Activated CD4-positive, alpha-beta T cell treated with anti-CD3 and anti-CD28 coated beads, Interleukin-2, amount 10 ng/mL, durations not matched to agents 24 days and 14 days (primary cell): ENCODE measurements around the gene COX8C. TPM values are rescaled to one million over a fixed set of nuclear protein-coding genes. Genes with fewer than 3 reads are reported as not detected.
A peak's percentile ranks its signal among the peaks of the same experiment; 100 is the strongest.
"Not testable (repeated sequence)": the region's sequence is repeated elsewhere in the genome, so short reads cannot be mapped to it uniquely, and the experiment has no call there.

ENCODE experiments used
- DNase-seq: peaks from one replicate; pipeline ENCODE4 v3.0.0; 2022
- H3K27ac Mint-ChIP-seq: one replicate; pipeline ENCODE4 v1.8.0; 2022; ENCODE audit warnings: mild to moderate bottlenecking, mixed read lengths
- H3K27me3 Mint-ChIP-seq: one replicate; pipeline ENCODE4 v1.8.0; 2022; ENCODE audit warnings: mixed read lengths
- H3K36me3 Mint-ChIP-seq: one replicate; pipeline ENCODE4 v1.8.0; 2022; ENCODE audit warnings: low read depth, mild to moderate bottlenecking, mixed read lengths
- H3K4me1 Mint-ChIP-seq: one replicate; pipeline ENCODE4 v1.8.0; 2021; ENCODE audit warnings: mixed read lengths
- H3K4me3 Mint-ChIP-seq: one replicate; pipeline ENCODE4 v1.8.0; 2022; ENCODE audit warnings: mild to moderate bottlenecking, moderate library complexity, mixed read lengths
- H3K9me3 Mint-ChIP-seq: one replicate; pipeline ENCODE4 v1.8.0; 2021; ENCODE audit warnings: mixed read lengths
- intact Hi-C: fragments of 100-400 bp; cut with micrococcal nuclease; formaldehyde crosslinking; loops from one replicate; pipeline ENCODE4 v1.15.1; 2023
- total RNA-seq: library from RNA; stranded (reverse); gene quantifications from 2 replicates; pipeline ENCODE4 v1.2.3, GENCODE V29; 2022

The COX8C gene
- total RNA-seq, 1 donor from 2014 or later: not detected

DNA sequence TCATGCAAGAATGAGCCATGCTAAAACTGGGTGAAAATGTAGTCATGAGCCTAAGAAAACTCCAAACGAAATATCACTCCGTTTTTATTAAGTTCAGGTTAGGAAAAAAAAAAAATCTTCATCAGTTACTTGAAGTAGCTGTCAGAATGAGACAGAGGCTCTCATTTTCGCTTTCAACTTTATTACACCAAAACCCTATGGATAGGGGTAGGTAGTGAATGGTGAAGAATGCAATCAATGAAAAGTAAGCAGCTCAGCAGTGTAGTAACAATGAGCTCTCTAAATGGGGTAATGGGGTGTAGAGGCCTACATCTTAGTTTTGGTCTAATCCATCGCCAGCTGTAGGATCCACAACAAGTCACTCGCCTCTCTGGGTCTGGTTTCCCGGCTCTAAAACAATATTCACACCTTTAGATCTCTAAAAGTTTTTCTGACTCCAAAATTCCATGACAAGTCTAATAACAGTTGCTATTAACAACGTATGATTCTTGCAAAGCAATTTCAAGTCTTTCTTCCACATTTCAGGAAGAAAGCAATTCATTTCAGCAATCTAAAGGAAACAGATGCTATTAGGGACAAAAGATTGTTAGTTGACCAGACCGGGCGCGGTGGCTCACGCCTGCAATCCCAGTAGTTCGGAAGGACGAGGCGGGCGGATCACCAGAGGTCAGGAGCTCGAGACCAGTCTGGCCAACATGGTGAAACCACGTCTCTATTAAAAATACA is 15.8 kb upstream of the COX8C start:
- Mint-ChIP-seq H3K27me3 (no peaks in the 10 kb centered on the region), H3K4me1 (peaks cover 38% of the 10 kb centered on the region), H3K9me3 (no peaks in the 10 kb centered on the region), H3K27ac (peak overlapping the region; percentile 24), H3K36me3 (peaks cover 2% of the 10 kb centered on the region), H3K4me3 (peak overlapping the region; percentile 93)
- DNase-seq: no peak
- intact Hi-C loops: loop anchor here (5.0 kb wide), 1 partner anchor 219 kb away; no protein-coding TSS in a partner anchor

DNA sequence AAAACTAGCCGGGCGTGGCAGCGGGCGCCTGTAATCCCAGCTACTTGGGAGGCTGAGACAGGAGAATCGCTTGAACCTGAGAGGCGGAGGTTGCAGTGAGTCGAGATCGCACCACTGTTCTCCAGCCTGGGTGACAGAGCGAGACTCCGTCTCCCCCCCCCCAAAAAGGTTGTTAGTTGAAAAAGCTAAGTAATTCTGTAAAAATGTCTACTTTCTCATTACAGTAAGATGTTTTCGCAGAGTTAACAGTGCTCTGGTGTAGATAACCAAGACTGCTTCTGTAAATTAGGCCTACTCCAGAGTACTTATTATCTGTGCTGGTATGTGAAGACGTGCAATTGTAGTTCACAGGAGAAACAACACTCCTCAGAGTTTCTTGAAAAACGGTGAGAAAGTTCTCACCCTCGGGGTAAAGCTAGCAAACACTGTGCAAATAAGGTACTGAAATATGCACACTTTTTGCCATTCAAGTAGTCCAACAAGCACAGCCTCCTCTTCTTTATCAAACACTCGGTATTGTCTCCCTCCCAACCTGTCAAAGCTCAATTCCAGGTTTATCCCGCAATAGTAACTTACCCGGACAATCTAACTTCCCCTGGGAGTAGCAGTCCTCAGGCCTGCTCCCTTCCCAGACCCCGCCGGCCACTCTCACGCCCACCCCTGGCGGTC is 15.1 kb upstream of the COX8C start:
- no peaks in the 10 kb centered on the region for H3K9me3 Mint-ChIP-seq

DNA sequence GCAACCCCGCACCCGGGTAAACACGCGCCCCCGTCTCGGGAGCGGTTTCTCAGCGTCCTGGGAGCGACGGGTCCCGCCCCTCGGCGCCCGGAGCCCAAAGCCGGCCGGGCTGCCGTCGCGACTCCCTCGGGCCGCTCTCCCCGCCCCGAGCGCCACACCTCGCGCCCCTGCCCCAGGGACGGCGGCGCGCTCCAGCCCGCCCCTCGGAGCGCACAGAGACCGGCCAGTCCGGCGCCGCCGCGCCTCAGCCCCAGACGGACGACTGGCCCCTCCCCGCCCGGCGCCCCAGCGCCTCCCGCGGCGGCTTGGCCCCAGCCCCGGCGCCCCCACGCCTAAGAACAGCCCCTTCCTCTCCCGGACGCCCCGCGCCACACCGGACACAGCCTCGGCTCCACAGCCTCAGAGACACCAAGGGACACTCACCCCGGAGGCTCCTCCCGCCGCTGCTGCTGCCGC is 14.6 kb upstream of the COX8C start:
- H3K4me3 Mint-ChIP-seq: peak overlapping the region; percentile 93
- no peaks in the 10 kb centered on the region for H3K27me3 Mint-ChIP-seq
- H3K9me3 Mint-ChIP-seq: no peaks in the 10 kb centered on the region
- DNase-seq: peak; percentile 86
- intact Hi-C loops: loop anchor here (2.0 to 5.0 kb wide), 2 partner anchors 126 to 220 kb away; partner anchors contain the start of genes GON7 and UBR7
- H3K36me3 Mint-ChIP-seq: peaks cover 2% of the 10 kb centered on the region
- peak overlapping the region; percentile 60 for H3K27ac Mint-ChIP-seq
- H3K4me1 Mint-ChIP-seq: peaks cover 38% of the 10 kb centered on the region

More for the DNA sequence above, 15.1 kb upstream of the COX8C start:
- peaks cover 38% of the 10 kb centered on the region for H3K4me1 Mint-ChIP-seq
- intact Hi-C loops: loop anchor here (2.0 to 5.0 kb wide), 2 partner anchors 125 to 220 kb away; partner anchors contain the start of genes GON7 and UBR7
- peaks cover 2% of the 10 kb centered on the region for H3K36me3 Mint-ChIP-seq
- H3K4me3 Mint-ChIP-seq: peak overlapping the region; percentile 93
- peak overlapping the region; percentile 87 for H3K27ac Mint-ChIP-seq
- no peak for DNase-seq
- no peaks in the 10 kb centered on the region for H3K27me3 Mint-ChIP-seq

DNA sequence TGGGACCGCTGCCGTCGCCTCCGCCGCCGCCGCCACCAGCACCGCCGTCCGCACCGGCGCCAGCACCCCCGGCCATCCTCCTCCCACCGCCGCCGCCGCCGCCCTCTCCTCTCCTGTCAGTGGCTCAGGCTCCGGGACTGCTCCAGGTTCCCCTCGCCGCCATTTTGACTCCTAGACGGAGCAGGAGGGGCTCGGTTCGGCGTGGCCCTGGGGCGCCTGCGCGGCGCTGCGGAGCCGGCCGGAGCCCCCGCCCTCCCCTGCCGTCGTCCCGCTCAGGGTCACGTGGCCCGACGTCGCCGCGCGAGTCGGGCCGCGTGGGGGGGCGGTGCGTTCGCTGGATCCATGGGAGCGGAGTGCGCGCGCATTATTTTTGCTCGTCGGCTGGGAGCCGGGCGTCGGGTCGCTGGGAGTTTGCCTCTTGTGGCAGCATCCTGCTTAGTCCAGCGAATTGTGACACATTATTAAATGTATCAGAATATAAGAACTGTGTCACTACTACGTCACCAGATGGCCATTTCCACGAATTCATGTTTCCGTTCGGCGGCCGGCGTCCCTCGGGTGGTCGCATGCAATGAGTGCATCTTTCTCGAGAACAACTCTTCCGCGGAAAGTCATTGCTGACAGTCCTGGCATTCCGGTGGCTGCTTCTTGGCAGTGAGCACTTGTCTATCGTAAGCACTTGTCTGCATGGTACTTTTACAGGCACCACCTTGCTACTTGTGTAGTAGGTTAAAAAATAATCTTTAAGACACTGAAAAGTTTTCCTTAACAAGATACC is 13.9 kb upstream of the COX8C start, which contains the start of gene BTBD7:
BTBD7 (minus strand) TSS at position 184 of the 778 bp plus-strand sequence. CDS start 36,985 bp downstream, outside the sequence.
- Mint-ChIP-seq H3K4me1 (peaks cover 38% of the 10 kb centered on the region), H3K4me3 (peak within 1 kb of the TSS; percentile 93), H3K27ac (peak within 1 kb of the TSS; percentile 94), H3K9me3 (no peaks in the 10 kb centered on the region), H3K27me3 (no peaks in the 10 kb centered on the region), H3K36me3 (no peaks in the 10 kb centered on the region)
- intact Hi-C loops: loop anchor here (2.0 to 5.0 kb wide), 2 partner anchors 126 to 221 kb away; partner anchors contain the start of genes GON7 and UBR7
- DNase-seq: peak; percentile 98

DNA sequence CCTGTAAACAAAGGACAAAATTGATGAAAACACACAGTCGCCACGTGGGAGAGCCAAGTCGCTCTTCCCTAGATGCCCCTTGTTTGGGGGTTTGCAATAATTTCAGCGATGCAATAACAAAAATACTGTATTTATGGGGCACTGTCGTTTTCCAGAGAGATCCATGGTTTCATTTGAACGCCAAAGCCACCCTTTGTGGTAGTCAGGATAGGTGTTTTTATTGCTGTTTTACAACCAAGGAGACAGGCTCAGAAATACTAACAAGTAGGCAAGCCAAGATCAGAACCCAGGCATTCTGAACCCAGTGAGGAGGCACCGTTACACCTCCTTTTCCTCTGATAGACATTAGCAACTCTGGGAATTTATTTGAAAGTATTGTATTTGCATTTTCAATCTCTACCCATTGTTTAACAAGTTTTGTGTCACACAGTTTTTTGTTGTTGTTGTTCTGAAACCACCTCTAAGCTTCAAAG is 13.3 kb upstream of the COX8C start:
- no peak for DNase-seq
- intact Hi-C loops: loop anchor here (2.0 to 5.0 kb wide), 2 partner anchors 127 to 221 kb away; partner anchors contain the start of genes GON7 and UBR7
- Mint-ChIP-seq H3K27me3 (no peaks in the 10 kb centered on the region), H3K36me3 (no peaks in the 10 kb centered on the region), H3K4me3 (peak overlapping the region; percentile 93), H3K27ac (peak overlapping the region; percentile 94), H3K4me1 (peaks cover 38% of the 10 kb centered on the region), H3K9me3 (no peaks in the 10 kb centered on the region)

DNA sequence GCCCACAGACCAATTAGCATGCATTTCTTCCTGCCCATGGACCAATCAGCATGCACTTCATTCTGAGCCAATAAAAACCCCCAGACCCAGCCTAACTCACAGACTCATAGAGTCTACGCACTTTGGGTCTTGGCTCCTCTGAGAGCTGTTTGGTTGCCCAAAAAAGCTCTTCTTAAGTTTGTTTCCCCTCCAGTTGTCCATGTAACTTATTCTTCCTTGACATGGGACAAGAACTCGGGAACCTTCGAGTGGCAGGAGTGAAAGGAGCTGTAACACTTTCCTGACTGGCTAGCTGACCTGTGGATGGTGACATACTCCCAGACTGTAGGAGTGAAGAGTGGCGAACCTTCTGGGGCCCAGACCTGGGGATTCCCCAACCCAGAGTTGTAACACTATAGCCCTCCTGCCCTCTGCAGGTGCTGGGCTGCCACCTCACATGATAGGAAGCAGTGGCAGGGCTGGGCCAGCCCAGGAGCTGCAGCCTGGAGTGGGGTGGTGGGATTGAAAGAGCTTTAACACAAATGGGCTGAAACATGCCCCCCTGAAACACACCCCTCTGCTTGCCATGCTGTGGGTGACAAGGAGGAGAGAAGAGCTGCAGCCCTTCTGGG is 9.7 kb upstream of the COX8C start:
- H3K36me3 Mint-ChIP-seq: no peaks in the 10 kb centered on the region

DNA sequence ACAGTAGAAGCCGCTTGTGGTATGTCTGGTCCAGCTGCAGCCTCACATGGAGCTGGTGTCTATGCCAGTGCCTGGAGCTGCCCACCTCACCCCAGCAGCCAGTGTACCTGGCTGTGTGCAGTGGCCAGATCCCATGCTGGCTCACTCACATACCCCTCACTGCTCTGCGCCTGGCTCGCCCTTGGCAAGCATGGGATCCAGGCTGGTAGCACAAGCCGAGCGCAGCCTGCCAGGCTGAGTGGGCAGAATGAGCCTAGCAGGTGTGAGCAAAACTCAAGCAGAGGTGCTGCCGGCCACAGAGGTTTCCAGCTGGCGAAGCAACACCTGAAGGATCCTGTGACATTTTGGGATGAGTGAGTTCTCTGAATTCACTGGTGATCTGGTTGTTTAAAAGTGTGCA is 9.1 kb upstream of the COX8C start:
- no peak overlapping the region for H3K27ac Mint-ChIP-seq
- H3K27me3 Mint-ChIP-seq: no peaks in the 10 kb centered on the region
- peaks cover 10% of the 10 kb centered on the region for H3K4me1 Mint-ChIP-seq
- peaks cover 14% of the 10 kb centered on the region for H3K9me3 Mint-ChIP-seq
- intact Hi-C loops: no loop called here
- H3K4me3 Mint-ChIP-seq: no peak overlapping the region
- H3K36me3 Mint-ChIP-seq: no peaks in the 10 kb centered on the region
- no peak for DNase-seq

More for the DNA sequence above, 9.7 kb upstream of the COX8C start:
- Mint-ChIP-seq H3K27me3 (no peaks in the 10 kb centered on the region), H3K4me1 (peaks cover 10% of the 10 kb centered on the region), H3K27ac (no peak overlapping the region), H3K4me3 (no peak overlapping the region), H3K9me3 (peaks cover 8% of the 10 kb centered on the region)
- intact Hi-C loops: no loop called here
- no peak for DNase-seq

DNA sequence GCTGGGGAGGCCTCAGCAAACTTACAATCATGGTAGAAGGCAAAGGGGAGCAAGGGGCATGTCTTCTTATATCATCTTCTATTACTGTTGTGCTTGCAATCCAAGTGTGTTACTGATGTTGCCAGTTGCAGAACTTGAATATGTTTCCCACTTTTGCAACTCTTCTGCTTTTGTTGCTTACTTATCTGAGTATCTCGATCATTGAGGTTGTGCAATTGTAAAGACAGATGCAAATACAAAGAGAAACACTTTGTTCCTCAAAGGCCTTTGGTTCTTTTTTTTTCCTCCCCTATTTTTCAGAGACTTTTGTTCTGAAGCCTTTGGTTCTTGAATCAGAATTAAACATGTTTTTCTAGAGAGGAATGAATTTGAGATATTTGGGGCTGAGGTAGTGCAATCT is 3.7 kb upstream of the COX8C start:
- Mint-ChIP-seq H3K9me3 (peaks cover 15% of the 10 kb centered on the region), H3K27me3 (peaks cover 3% of the 10 kb centered on the region), H3K27ac (no peak overlapping the region), H3K4me1 (no peaks in the 10 kb centered on the region), H3K4me3 (no peak overlapping the region), H3K36me3 (no peaks in the 10 kb centered on the region)
- DNase-seq: no peak
- intact Hi-C loops: no loop called here

DNA sequence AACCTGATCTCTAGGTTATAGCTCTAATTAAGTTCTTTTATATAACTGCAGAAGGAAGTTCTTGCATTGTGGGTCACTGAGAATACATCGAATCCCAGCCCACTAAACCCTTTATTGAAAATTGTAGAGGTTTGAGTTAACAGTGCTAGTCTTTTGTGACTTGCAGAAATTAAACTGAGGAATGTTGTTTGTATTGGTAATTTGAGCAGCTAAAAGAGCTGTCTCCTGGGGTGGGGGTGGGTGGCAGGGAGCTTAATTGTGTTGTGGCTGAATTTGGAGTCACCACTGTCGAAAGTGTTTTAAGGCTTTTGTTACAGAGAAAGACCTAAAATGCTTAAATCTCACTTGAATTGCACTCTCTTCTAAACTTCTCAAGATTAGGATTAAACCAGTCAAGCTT is 3.2 kb upstream of the COX8C start:
- intact Hi-C loops: no loop called here
- Mint-ChIP-seq H3K9me3 (peaks cover 15% of the 10 kb centered on the region), H3K4me1 (no peaks in the 10 kb centered on the region), H3K4me3 (no peak overlapping the region), H3K36me3 (no peaks in the 10 kb centered on the region), H3K27ac (no peak overlapping the region), H3K27me3 (peaks cover 3% of the 10 kb centered on the region)
- no peak for DNase-seq

DNA sequence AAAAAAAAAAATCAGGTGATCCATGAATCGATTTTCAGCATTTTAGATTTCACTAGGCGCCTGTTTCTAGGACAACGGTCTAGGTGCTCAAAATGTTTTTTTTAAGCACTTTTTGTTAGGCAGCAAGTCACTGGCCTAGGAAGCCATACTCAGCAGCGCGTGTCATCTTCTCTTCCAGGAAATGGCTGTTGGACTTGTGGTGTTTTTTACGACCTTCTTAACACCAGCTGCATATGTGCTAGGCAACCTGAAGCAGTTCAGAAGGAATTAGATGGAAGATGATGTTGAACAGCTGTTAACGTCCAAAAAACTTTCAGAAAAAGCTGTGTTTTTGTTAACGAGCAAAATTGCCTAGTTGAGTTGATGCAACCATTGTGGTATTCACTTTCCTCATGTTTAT is 868 bp downstream of the COX8C start:
- Mint-ChIP-seq H3K9me3 (peaks cover 1% of the 10 kb centered on the region), H3K4me3 (no peak overlapping the region), H3K36me3 (no peaks in the 10 kb centered on the region), H3K4me1 (no peaks in the 10 kb centered on the region), H3K27me3 (peaks cover 16% of the 10 kb centered on the region), H3K27ac (no peak overlapping the region)
- no peak for DNase-seq
- intact Hi-C loops: no loop called here

DNA sequence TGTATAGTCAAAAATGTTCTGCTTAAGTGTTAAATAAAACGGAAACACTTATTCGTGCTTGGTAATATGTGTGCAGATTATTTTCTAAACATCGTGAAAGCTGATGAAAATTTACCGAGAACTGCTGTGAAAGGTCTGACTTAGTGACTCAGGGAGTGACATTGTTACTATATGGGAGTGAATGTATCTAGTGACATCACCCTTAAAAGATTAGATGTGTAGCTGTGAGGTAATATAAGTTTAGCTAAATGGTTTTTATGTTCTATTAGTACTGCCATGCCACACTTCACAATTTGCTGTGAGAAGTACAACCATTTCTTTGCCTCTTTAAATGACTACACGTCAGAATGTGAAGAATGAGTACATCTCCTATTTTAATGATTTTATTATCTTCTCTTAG is 1.3 kb downstream of the COX8C start:
- no peak overlapping the region for H3K4me3 Mint-ChIP-seq
- no peak for DNase-seq
- no peaks in the 10 kb centered on the region for H3K9me3 Mint-ChIP-seq
- H3K4me1 Mint-ChIP-seq: no peaks in the 10 kb centered on the region
- H3K36me3 Mint-ChIP-seq: no peaks in the 10 kb centered on the region
- H3K27me3 Mint-ChIP-seq: peaks cover 16% of the 10 kb centered on the region
- intact Hi-C loops: no loop called here
- H3K27ac Mint-ChIP-seq: no peak overlapping the region

DNA sequence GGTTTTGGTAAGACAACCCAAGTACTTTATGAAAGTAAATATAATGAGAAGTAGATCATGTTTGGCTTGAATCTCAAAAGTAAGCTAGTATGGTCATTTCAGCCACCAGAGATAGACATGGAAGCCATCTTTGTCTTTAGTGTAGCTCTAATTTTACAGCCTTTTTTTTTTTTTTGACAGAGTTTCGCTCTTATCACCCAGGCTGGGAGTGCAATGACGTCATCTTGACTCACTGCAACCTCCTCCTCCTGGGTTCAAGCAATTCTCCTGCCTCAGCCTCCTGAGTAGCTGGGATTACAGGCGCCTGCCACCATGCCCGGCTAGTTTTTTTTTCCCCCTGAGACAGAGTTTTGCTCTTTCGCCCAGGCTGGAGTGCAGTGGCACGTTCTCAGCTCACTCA is 7.9 kb downstream of the COX8C start:
- peaks cover 14% of the 10 kb centered on the region for H3K27me3 Mint-ChIP-seq
- intact Hi-C loops, H3K36me3 Mint-ChIP-seq, H3K9me3 Mint-ChIP-seq, H3K4me1 Mint-ChIP-seq, H3K4me3 Mint-ChIP-seq, DNase-seq, H3K27ac Mint-ChIP-seq: not testable (repeated sequence)
